Heart right ventricle (tissue), 16 donors: ENCODE results near the gene KLC1. TPM values are rescaled to one million over a fixed set of nuclear protein-coding genes. Genes with fewer than 3 reads are reported as not detected.
A peak's percentile ranks its signal among the peaks of the same experiment; 100 is the strongest.

Source experiments
- ATAC-seq, 8 donors: fragments of 200-7000 bp; cut with Tn5 transposase; one replicate each; pipeline ENCODE4 v1.9.1; 2020; ENCODE audit warnings: mild to moderate bottlenecking in 8 of 8, moderate library complexity in 8 of 8, moderate number of reproducible peaks in 1 of 8
- DNase-seq, 2 donors: peaks; one replicate each; pipeline ENCODE4 v3.0.0-alpha.2; 2020
- H3K27ac ChIP-seq, 10 donors: fragments of 200-600 bp; sonication (generic) in 2 of 10; one replicate each; pipeline versions ENCODE4 v1.5.0 to v1.8.0; 2020 to 2022; ENCODE audit warnings: mild to moderate bottlenecking in 3 of 10
- H3K27me3 ChIP-seq, 7 donors: fragments of 200-600 bp; one replicate each; pipeline ENCODE4 v1.8.0; 2021 to 2022; ENCODE audit warnings: mild to moderate bottlenecking in 2 of 7
- H3K36me3 ChIP-seq, 9 donors: fragments of 200-600 bp; sonication (generic) in 1 of 9; one replicate each; pipeline versions ENCODE4 v1.5.0 to v1.8.0; 2020 to 2022; ENCODE audit warnings: mild to moderate bottlenecking in 2 of 9
- H3K4me1 ChIP-seq, 9 donors: fragments of 200-600 bp; sonication (generic) in 1 of 9; one replicate each; pipeline versions ENCODE4 v1.5.0 to v1.8.0; 2020 to 2022; ENCODE audit warnings: mild to moderate bottlenecking in 4 of 9
- H3K4me3 ChIP-seq, 10 donors: fragments of 200-600 bp; sonication (generic) in 2 of 10; one replicate each; pipeline versions ENCODE4 v1.5.0 to v1.8.0; 2020 to 2022; ENCODE audit warnings: mild to moderate bottlenecking in 7 of 10, moderate library complexity in 2 of 10
- H3K9me3 ChIP-seq, 11 donors: fragments of 200-600 bp in 10 of 11; sonication (generic) in 2 of 11; one replicate each; pipeline versions ENCODE4 v1.5.0 to v1.8.0; 2013 to 2022; ENCODE audit warnings: mild to moderate bottlenecking in 2 of 11, control low read depth in 1 of 11, moderate library complexity in 1 of 11
- CTCF ChIP-seq, 9 donors: fragments of 200-600 bp; sonication (generic) in 2 of 9; IDR thresholded peaks; one replicate each; pipeline versions ENCODE4 v1.5.0 to v1.8.0; 2021 to 2022; ENCODE audit warnings: antibody characterized with exemption in 9 of 9, mild to moderate bottlenecking in 5 of 9, moderate library complexity in 1 of 9
- WGBS, 2 donors: extraction: QIAGEN DNeasy Blood & Tissue Kit; methylation state at CpG; one replicate each; pipeline ENCODE4 v1.1.7; 2013; ENCODE audit warnings: inconsistent platforms in 1 of 2; 5-methylcytosine and 5-hydroxymethylcytosine counted together
- intact Hi-C, 10 donors: fragments of 100-400 bp; cut with DNase I; formaldehyde crosslinking; loops; one replicate each; pipeline versions ENCODE4 v1.11.1 to v1.14.2; 2022
- polyA plus RNA-seq, 2 donors: library from polyadenylated mRNA; stranded (reverse); fragments of 200-250 nt; gene quantifications; one replicate each; pipeline ENCODE4 v1.2.3, GENCODE V29; 2013
- total RNA-seq, 10 donors: library from RNA; stranded (reverse); fragmentation: NEBNext Ultra II Directional in 3 of 10; extraction: Animal tissue kit (Norgen Biotek cat#: 25700) in 3 of 10; gene quantifications; one replicate each; pipeline versions ENCODE4 v1.2.1 to v1.2.4, GENCODE V29; 2021 to 2023
- donor health status: Arrhythmogenic right ventricular cardiomyopathy.
- donor health status: ischemic (EF 13 %, LVEDD 7.1; RV severe dilation, severe dysfunction).
- donor health status: healthy with polysubstance abuse.
- donor health status: DM: no; HTN: yes; CAD: no.
- donor health status: DM: no; HTN: no; CAD: no.
- donor health status: ischemic (EF 25% LVEDD 6.9; RV normal size, moderate dysfunction).
- donor health status: ischemic (EF 25% LVEDD 5.7; RV mildly dilated, moderate dysfunction).
- donor health status: healthy.
- donor health status: DM: yes; HTN: yes; CAD: no.
- donor health status: Ischemic cardiomyopathy.
- donor health status: ischemic (EF 35%, LVEDD 5.7; RV mildly dilated, moderate dysfunction).
- donor health status: nonischemic (EF 11% LVEDD 7.7; RV severe dilation, severe dysfunction).
- donor health status: DM: yes; HTN: yes; CAD: no.
- donor health status: PGD.
- donor health status: ischemic (EF 29% LVEDD 5.4; RV normal size, mild dysfunction).
- donor health status: nonischemic (EF 23%, LVEDD 6.1; RV moderate dilation, normal function).

KLC1 gene
- total and polyA plus RNA-seq, 12 donors, result 123 to 220 (median 151) TPM

- ATAC-seq (no peak), DNase-seq (no peak)
- peak overlapping the region in 9 of 10 donors; percentile 17 to 79 (median 64) for H3K27ac ChIP-seq
- H3K9me3 ChIP-seq, result no peaks in the 10 kb centered on the region
- WGBS, 2 donors, result 61 to 68% methylated on average over 11 of the region's 11 CpGs
- peaks cover 0 to under 1% (median 0%) of the 10 kb centered on the region in 9 donors for H3K36me3 ChIP-seq
- H3K4me3 ChIP-seq, result no peak overlapping the region
- intact Hi-C loops, result loop anchor here in 3 of 10 donors (5.0 to 10.0 kb wide), 2 partner anchors 48 to 51 kb away; no protein-coding TSS in a partner anchor
- H3K4me1 ChIP-seq, result peaks cover 13 to 46% (median 37%) of the 10 kb centered on the region in 9 donors
- no peaks in the 10 kb centered on the region for H3K27me3 ChIP-seq
- no peak for TF ChIP-seq CTCF (IDR thresholded peaks at IDR 0.05)
These were observed 3.5 kb upstream of the KLC1 start for GRCh38 chr14:103625356-103626095.

GRCh38 chr14:103626146-103626850, 2.7 kb upstream of the KLC1 start:
- TF ChIP-seq CTCF (IDR thresholded peaks at IDR 0.05), result no peak
- intact Hi-C loops, result loop anchor here in 3 of 10 donors (5.0 to 10.0 kb wide), 2 partner anchors 49 to 51 kb away; no protein-coding TSS in a partner anchor
- no peak for DNase-seq
- H3K27me3 ChIP-seq, result no peaks in the 10 kb centered on the region
- H3K4me1 ChIP-seq, result peaks cover 13 to 54% (median 45%) of the 10 kb centered on the region in 9 donors
- no peaks in the 10 kb centered on the region for H3K9me3 ChIP-seq
- peak overlapping the region in 2 of 10 donors; percentile 9 to 77 for H3K27ac ChIP-seq
- WGBS, 2 donors, result 83 to 90% methylated on average over 5 of the region's 5 CpGs
- H3K4me3 ChIP-seq, result no peak overlapping the region
- H3K36me3 ChIP-seq, result peaks cover 0 to 7% (median 0%) of the 10 kb centered on the region in 9 donors
- ATAC-seq, result no peak

GRCh38 chr14:103627073-103628025, 1.7 kb upstream of the KLC1 start:
- 94 to 96% methylated on average over 16 of the region's 16 CpGs for WGBS, 2 donors
- peaks cover 13 to 64% (median 56%) of the 10 kb centered on the region in 9 donors for H3K4me1 ChIP-seq
- no peak for TF ChIP-seq CTCF (IDR thresholded peaks at IDR 0.05)

More at GRCh38 chr14:103627073-103628025, 1.7 kb upstream of the KLC1 start:
- Histone ChIP-seq H3K4me3 (peak overlapping the region in 2 of 10 donors; percentile 69 to 98), H3K27me3 (no peaks in the 10 kb centered on the region), H3K27ac (peak overlapping the region; percentile 87 to 100 (median 99)), H3K36me3 (peaks cover 0 to 17% (median 0%) of the 10 kb centered on the region in 9 donors), H3K9me3 (no peaks in the 10 kb centered on the region)
- intact Hi-C loops, result loop anchor here in 4 of 10 donors (2.0 to 10.0 kb wide), 3 partner anchors 50 to 57 kb away; no protein-coding TSS in a partner anchor
- ATAC-seq (no peak), DNase-seq (no peak)
